B cell (primary cell): Measurements from ENCODE around the gene MAPK9.

Experiments used
- CTCF ChIP-seq: fragments of 200-600 bp; IDR thresholded peaks from one replicate; pipeline ENCODE4 v1.8.0; 2022; ENCODE audit warnings: antibody characterized with exemption, mild to moderate bottlenecking
- EZH2 ChIP-seq: IDR thresholded peaks from 2 replicates; pipeline ENCODE4 v1.6.1; 2012; ENCODE audit warnings: borderline replicate concordance, low read depth, mild to moderate bottlenecking, moderate library complexity, low read length; ENCODE audit not compliant: insufficient read depth, poor library complexity, severe bottlenecking

GRCh38 chr5:180271221-180271620 is 20.7 kb downstream of the MAPK9 start:
- TF ChIP-seq CTCF, result no peak
- TF ChIP-seq EZH2, result no peak
